Suprapubic skin (tissue), 4 donors: ENCODE measurements around the gene GPD1.

ENCODE experiments used
- CTCF ChIP-seq, 2 donors: fragments of 200-600 bp in 1 of 2; fragments of 450-650 bp in 1 of 2; sonication (generic) in 1 of 2; IDR thresholded peaks; one replicate each; pipeline ENCODE4 v1.5.1; 2016 to 2019; ENCODE audit warnings: antibody characterized with exemption in 2 of 2, mild to moderate bottlenecking in 1 of 2, moderate library complexity in 1 of 2
- POLR2A ChIP-seq, 2 donors: fragments of 450-650 bp; IDR thresholded peaks; one replicate each; pipeline ENCODE4 v1.6.1; 2017; ENCODE audit warnings: antibody characterized with exemption in 2 of 2, mild to moderate bottlenecking in 2 of 2, moderate library complexity in 2 of 2
- POLR2AphosphoS5 ChIP-seq, 3 donors: sonication (generic); formaldehyde crosslinking; IDR thresholded peaks; one replicate each; pipeline ENCODE4 v1.6.1; 2017; ENCODE audit warnings: antibody characterized with exemption in 3 of 3

- no peak for TF ChIP-seq CTCF (IDR thresholded peaks at IDR 0.05)
- no peak for TF ChIP-seq POLR2A (IDR thresholded peaks at IDR 0.05)
- TF ChIP-seq POLR2AphosphoS5 (IDR thresholded peaks at IDR 0.05) = no peak
Observed at GRCh38 chr12:50102646-50103309, 1.0 kb upstream of the GPD1 start.
